ENCODE data around the gene C4orf50. TPM values are rescaled to one million over a fixed set of nuclear protein-coding genes. Genes with fewer than 3 reads are reported as not detected.

C4orf50 gene
- total and polyA plus RNA-seq, 7 donors = not detected

DNA sequence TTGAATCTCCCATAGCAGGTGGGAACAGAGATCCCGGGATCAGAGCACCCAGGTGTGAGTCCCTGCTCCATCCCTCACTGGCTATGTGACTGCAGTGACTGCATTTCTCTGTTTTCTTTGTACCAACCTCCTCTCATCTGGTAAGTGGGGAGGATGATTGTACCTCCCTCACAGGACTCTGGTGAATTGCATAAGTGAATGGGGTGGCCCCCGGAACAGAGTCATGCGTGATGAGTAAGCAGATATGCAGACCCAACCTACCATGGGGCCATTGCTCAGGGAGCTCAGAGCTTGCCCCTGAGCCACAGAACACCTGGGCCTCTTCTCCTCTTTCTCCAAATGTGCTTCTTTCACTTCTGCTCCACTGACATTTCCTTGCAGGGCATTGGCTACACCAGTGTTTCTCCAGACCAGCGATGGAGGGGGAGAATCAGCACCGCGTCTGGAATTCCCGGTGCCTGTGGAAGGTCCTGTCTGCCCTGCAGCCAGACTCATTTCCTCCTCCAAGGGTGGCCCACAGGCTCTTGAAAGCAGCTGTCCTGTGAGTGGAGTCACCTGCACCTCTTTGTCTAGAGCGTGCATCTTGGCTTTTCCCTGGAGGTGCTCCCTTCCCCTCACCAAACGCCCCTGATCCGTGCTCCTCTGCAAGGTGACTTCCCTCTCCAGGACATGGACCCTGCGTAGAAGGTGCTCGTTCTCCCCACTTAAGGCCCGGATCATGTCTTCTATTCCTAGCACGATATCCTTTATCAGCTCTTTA is 30.0 kb downstream of the C4orf50 start:
- TF ChIP-seq, protein P1, sequence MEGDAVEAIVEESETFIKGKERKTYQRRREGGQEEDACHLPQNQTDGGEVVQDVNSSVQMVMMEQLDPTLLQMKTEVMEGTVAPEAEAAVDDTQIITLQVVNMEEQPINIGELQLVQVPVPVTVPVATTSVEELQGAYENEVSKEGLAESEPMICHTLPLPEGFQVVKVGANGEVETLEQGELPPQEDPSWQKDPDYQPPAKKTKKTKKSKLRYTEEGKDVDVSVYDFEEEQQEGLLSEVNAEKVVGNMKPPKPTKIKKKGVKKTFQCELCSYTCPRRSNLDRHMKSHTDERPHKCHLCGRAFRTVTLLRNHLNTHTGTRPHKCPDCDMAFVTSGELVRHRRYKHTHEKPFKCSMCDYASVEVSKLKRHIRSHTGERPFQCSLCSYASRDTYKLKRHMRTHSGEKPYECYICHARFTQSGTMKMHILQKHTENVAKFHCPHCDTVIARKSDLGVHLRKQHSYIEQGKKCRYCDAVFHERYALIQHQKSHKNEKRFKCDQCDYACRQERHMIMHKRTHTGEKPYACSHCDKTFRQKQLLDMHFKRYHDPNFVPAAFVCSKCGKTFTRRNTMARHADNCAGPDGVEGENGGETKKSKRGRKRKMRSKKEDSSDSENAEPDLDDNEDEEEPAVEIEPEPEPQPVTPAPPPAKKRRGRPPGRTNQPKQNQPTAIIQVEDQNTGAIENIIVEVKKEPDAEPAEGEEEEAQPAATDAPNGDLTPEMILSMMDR (IDR thresholded peaks at IDR 0.05) = no peak
- DNase-seq = no peak
- no peak overlapping the region for H3K27ac ChIP-seq

DNA sequence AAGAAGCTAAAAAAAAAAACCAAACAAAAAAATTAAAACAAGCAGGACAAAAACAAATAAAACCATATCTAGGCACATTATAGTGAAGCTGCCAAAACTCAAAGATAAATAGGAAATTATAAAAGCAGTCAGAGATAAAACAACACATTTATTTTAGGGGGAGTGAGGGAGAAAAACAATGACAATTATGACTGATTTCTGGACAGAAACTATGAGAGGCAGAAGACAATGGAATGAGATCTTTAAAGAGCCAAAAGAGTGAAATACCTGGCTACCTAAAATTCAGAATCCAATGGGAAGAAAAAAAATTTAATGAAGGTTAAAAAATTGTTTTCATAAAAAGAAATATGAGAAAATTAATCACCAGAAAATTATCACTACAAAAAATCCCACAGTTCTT is 33.4 kb downstream of the C4orf50 start:
- Histone ChIP-seq H3K36me3 (ENCODE audit: insufficient read depth in 1 of 2, low read depth in 1 of 2) (no peaks in the 10 kb centered on the region), H3K27me3 (ENCODE audit: insufficient read depth in 3 of 3, low read length in 2 of 3) (peaks cover 0 to 17% (median 0%) of the 10 kb centered on the region in 3 donors), H3K4me3 (no peak overlapping the region), H3K9me3 (peaks cover 5% of the 10 kb centered on the region), H3K4me1 (no peaks in the 10 kb centered on the region), H3K27ac (no peak overlapping the region)
- intact Hi-C loops (cut with DNase I) = no loop called here
- no peak for DNase-seq
- TF ChIP-seq, protein P1 (IDR thresholded peaks at IDR 0.05) = no peak
- no peak for ATAC-seq

More for the DNA sequence above, 30.0 kb downstream of the C4orf50 start:
- WGBS, 3 donors = 73 to 81% (median 78%) methylated on average over 14 of the region's 14 CpGs
- intact Hi-C loops (cut with DNase I) = no loop called here
- ATAC-seq = no peak
- peaks cover 0 to 4% (median 3%) of the 10 kb centered on the region in 3 donors for H3K27me3 ChIP-seq (ENCODE audit: insufficient read depth in 3 of 3, low read length in 2 of 3)
- peaks cover 5% of the 10 kb centered on the region for H3K9me3 ChIP-seq
- no peak overlapping the region for H3K4me3 ChIP-seq
- no peaks in the 10 kb centered on the region for H3K36me3 ChIP-seq (ENCODE audit: insufficient read depth in 1 of 2, low read depth in 1 of 2)
- H3K4me1 ChIP-seq = no peaks in the 10 kb centered on the region

DNA sequence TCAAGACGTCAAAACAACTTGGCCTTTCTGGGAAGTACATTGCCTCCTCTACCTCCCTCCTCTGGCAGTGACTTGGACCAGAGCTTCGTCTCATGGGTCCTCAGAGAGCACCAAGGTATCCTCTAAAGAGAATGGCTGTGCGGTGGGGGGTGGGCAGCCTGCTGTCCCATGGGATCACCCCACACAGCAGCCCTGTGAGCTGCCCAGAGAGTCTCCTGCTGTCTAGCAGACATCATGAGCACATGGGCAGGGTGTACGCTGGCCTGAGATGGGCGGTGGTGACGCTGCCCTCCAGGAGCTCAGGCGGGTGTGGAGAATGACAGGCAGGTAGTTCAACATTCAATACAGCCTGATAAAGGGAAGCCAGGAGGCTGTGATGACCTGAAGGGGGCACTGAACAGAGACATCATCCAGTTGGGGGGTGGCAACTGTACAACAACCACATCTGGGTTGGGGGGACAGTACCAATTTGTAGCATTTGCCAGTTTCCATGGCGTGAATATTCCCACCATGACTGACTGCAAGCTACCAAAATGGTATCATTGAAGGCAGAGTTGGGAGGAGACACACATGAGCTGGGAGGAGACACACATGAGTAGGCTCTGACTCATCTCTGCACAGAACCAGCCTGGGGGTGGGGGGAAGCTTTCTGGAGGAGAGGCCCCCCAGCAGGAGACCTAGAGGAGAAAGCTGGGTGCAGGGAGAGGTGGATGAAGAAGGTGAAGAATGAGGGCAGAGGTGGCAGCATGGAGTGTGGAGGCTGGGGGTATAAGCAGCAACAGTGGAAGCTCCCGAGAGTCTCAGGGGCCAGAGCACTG is 35.9 kb downstream of the C4orf50 start:
- no peaks in the 10 kb centered on the region for H3K4me1 ChIP-seq
- DNase-seq = no peak
- peaks cover 5% of the 10 kb centered on the region for H3K9me3 ChIP-seq
- no peak for ATAC-seq
- TF ChIP-seq, protein P1 (IDR thresholded peaks at IDR 0.05) = no peak
- H3K27ac ChIP-seq = no peak overlapping the region
- no peaks in the 10 kb centered on the region for H3K36me3 ChIP-seq (ENCODE audit: insufficient read depth in 1 of 2, low read depth in 1 of 2)
- H3K27me3 ChIP-seq (ENCODE audit: insufficient read depth in 3 of 3, low read length in 2 of 3) = peaks cover 0 to 33% (median 0%) of the 10 kb centered on the region in 3 donors
- intact Hi-C loops (cut with DNase I) = no loop called here
- 73 to 78% (median 74%) methylated on average over 9 of the region's 9 CpGs for WGBS, 3 donors
- no peak overlapping the region for H3K4me3 ChIP-seq

DNA sequence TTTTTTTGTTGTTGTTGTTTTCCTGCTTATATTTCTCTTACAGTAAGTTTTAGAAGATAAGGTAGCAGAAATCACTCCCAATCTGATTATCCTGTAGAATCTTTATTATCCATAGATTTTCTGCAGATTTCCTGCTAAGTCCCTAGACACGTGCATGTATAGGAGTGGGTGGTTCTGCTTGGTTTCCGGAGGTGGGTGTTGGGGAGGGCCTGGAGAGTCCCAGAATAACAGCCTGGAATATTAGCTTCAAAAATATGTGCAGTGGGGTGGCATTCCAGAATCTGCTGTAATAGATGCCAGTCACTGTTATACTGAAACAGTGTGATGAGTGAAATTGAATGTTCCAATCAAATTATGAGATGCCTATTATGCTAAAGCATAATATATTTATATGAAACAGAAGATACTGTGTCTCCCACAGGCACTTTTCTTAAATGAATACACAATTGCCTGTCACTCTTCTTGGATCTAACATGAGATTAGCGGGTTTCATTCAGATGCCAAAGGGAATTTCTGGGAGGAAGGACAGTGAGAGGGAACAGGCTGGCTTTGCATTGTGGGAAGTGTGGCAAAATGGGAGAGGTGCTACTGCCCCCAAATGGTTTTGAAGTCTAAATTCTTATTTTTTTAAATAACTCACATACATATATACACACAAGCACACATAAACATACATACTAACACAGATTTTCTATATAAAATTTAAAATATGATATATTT is 37.6 kb downstream of the C4orf50 start:
- no peaks in the 10 kb centered on the region for H3K4me1 ChIP-seq
- intact Hi-C loops (cut with DNase I) = no loop called here
- DNase-seq = no peak
- peaks cover 0 to 35% (median 0%) of the 10 kb centered on the region in 3 donors for H3K27me3 ChIP-seq (ENCODE audit: insufficient read depth in 3 of 3, low read length in 2 of 3)
- TF ChIP-seq, protein P1 (IDR thresholded peaks at IDR 0.05) = no peak
- WGBS, 3 donors = 23 to 25% (median 24%) methylated on average over 3 of the region's 3 CpGs
- H3K36me3 ChIP-seq (ENCODE audit: insufficient read depth in 1 of 2, low read depth in 1 of 2) = no peaks in the 10 kb centered on the region
- H3K27ac ChIP-seq = no peak overlapping the region
- peaks cover 5% of the 10 kb centered on the region for H3K9me3 ChIP-seq
- no peak for ATAC-seq
- H3K4me3 ChIP-seq = no peak overlapping the region
